Sigmoid colon (tissue), 3 donors: ENCODE measurements around the gene RS1.

ENCODE experiments used
- CTCF ChIP-seq, 4 experiments: fragments of 450-650 bp in 3 of 4; fragments of 200-600 bp in 1 of 4; IDR thresholded peaks; one replicate each; pipeline ENCODE4 v1.5.1; 2016 to 2019; ENCODE audit warnings: antibody characterized with exemption in 4 of 4, mild to moderate bottlenecking in 3 of 4, moderate library complexity in 2 of 4
- POLR2A ChIP-seq, 2 donors: fragments of 450-650 bp; IDR thresholded peaks; one replicate each; pipeline ENCODE4 v1.6.1; 2016; ENCODE audit warnings: antibody characterized with exemption in 2 of 2, mild to moderate bottlenecking in 2 of 2, moderate library complexity in 2 of 2

GRCh38 chrX:18714910-18715309 is 43.0 kb upstream of the RS1 start:
- no peak for TF ChIP-seq POLR2A (IDR thresholded peaks at IDR 0.05)
- no peak for TF ChIP-seq CTCF (IDR thresholded peaks at IDR 0.05)
